PFSK-1 (cell line): ENCODE measurements around the gene OR1F1.

Experiments
- FOXP2 ChIP-seq: optimal IDR thresholded peaks from 2 replicates; pipeline ENCODE3; 2011; ENCODE audit warnings: borderline replicate concordance, control low read depth, inconsistent platforms; ENCODE audit not compliant: insufficient read depth; ENCODE audit errors: extremely low read length, extremely low read depth
- POLR2AphosphoS5 ChIP-seq: IDR thresholded peaks from 2 replicates; pipeline ENCODE4 v1.6.1; 2012; ENCODE audit warnings: low read depth, mild to moderate bottlenecking, control low read depth, low read length, moderate library complexity
- REST ChIP-seq, 2 experiments: IDR thresholded peaks; 2 replicates each; pipeline versions ENCODE4 v1.6.1 to v1.8.0; 2011 to 2012; ENCODE audit warnings: low read depth in 2 of 2, low read length in 2 of 2, control low read depth in 1 of 2, inconsistent platforms in 1 of 2, mild to moderate bottlenecking in 1 of 2, moderate library complexity in 1 of 2; ENCODE audit not compliant: insufficient read depth in 1 of 2
- SIN3A ChIP-seq: IDR thresholded peaks from 2 replicates; pipeline ENCODE4 v1.6.1; 2012; ENCODE audit warnings: mild to moderate bottlenecking, low read length, moderate library complexity, borderline replicate concordance; ENCODE audit not compliant: insufficient read depth
- TAF1 ChIP-seq: IDR thresholded peaks from 2 replicates; pipeline ENCODE4 v1.6.1; 2012; ENCODE audit warnings: low read length, control low read depth, borderline replicate concordance; ENCODE audit not compliant: insufficient read depth

Gene OR1F1

DNA sequence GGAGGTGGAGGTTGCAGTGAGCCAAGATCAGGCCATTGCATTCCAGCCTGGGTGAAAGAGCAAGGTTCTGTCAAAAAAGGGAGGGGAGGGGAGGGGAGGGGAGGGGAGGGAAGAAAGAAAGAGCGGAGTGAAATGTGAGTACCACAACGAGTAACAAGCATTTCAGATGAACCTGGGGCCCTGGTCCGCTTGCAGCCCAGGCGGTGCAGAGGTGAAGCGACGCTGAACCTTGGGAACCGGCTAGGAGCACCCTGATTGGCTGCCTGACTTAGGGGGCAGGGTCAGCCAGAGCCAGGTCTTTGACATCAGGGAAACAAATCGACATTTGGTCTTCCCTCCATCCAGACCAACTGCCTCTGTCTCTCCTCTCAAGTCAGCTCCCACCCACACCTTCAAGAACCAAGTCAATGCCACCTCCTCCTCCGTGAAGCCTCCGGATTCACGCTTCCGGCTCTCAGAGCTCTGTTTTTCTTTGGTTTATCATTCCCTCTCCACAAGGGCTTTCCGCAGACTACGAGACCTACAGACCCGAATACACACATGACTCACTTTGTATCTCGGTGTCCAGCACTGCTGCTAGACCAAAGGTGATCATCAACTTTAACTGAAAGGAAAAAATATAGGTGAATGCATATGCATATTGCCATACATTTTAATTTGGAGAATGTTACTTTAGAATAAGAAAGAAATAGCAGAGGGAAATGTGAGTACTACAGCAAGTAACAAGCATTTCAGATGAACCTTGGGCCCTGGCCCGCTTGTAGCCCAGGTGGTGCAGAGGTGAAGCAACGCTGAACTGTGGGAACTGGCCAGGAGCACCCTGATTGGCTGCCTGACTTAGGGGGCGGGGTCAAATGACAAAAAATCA lies 19.3 kb downstream of the OR1F1 start:
- no peak for TF ChIP-seq FOXP2
- TF ChIP-seq TAF1: no peak
- TF ChIP-seq REST (IDR thresholded peaks at IDR 0.05; ENCODE audit: insufficient read depth in 1 of 2, low read depth in 2 of 2, low read length in 2 of 2): no peak
- TF ChIP-seq POLR2AphosphoS5: no peak

- no peak for TF ChIP-seq SIN3A
- no peak for TF ChIP-seq REST (IDR thresholded peaks at IDR 0.05; ENCODE audit: insufficient read depth in 1 of 2, low read depth in 2 of 2, low read length in 2 of 2)
- TF ChIP-seq TAF1: no peak
- no peak for TF ChIP-seq FOXP2
- TF ChIP-seq POLR2AphosphoS5: no peak
These were observed 24.0 kb downstream of the OR1F1 start for GRCh38 chr16:3212006-3212405.

DNA sequence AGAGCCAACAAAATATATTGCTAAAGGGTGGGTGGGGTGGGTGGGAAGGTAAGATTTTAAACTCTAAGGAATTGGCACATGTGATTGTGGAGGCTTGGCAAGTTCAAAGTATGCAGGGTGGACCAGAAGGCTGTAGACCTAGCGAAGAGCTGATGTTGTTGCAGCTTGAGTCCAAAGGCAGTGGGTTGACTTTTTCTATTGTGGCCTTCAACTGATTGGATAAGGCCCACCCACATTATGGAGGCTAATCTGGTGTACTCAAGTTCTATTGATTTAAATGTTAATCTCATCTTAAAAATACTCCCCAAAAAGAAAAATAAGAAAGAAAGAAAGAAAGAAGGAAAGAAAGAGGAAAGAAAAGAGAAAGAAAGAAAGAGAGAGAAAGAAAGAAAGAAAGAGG lies 24.6 kb downstream of the OR1F1 start:
- TF ChIP-seq REST (IDR thresholded peaks at IDR 0.05; ENCODE audit: insufficient read depth in 1 of 2, low read depth in 2 of 2, low read length in 2 of 2) (no peak), TAF1 (no peak), POLR2AphosphoS5 (no peak), FOXP2 (no peak), SIN3A (no peak)

DNA sequence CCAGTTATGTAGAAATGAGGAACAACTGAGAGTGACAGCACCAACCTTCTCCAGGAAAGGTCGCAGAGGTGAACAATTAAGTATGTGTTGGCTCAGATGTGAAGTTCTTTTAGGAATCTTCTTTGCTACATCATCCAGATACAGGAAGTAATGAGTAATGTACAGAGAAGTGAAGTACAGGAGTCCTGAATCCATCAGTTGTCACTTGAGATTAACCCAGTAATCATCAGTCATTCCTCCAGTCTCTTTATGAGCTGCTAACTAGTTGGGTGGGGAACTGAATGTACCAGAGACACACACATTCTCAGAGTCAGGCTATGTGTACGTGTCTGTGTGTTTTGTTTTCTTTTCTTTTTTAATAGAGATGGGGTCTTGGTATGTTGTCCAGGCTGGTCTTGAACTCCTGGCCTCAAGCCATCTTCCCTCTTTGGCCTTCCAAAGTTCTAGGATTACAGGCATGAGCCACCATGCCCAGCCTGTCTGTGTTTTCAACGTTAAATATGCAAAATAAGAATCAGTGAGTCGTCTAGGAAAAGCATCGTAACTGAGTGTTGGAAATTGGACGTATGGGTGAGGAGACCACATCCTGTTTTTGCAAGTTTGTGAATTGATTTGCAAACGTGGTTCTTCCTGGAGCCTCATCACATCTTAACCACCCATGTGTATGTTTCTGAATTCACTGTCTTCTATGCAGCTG lies 27.0 kb downstream of the OR1F1 start:
- TF ChIP-seq POLR2AphosphoS5 (no peak), TAF1 (no peak), SIN3A (no peak), FOXP2 (no peak), REST (IDR thresholded peaks at IDR 0.05; ENCODE audit: insufficient read depth in 1 of 2, low read depth in 2 of 2, low read length in 2 of 2) (no peak)
